Brain pericyte (primary cell): ENCODE data around the gene FAM89A.
"Not testable (repeated sequence)": the region's sequence is repeated elsewhere in the genome, so short reads cannot be mapped to it uniquely, and the experiment has no call there.

Source experiments
- DNase-seq: peaks from one replicate; pipeline ENCODE4 v3.0.0-alpha.2; 2012; ENCODE audit warnings: low read depth, low spot score

The FAM89A gene

GRCh38 chr1:231032963-231033362 lies 7.1 kb downstream of the FAM89A start:
- no peak for DNase-seq

GRCh38 chr1:231029841-231030240 lies 10.2 kb downstream of the FAM89A start:
- no peak for DNase-seq

GRCh38 chr1:231029247-231029646 lies 10.8 kb downstream of the FAM89A start:
- not testable (repeated sequence) for DNase-seq

- no peak for DNase-seq
These were observed 11.4 kb downstream of the FAM89A start for GRCh38 chr1:231028682-231029081.

- DNase-seq: no peak
These were observed 12.1 kb downstream of the FAM89A start for GRCh38 chr1:231027971-231028370.

GRCh38 chr1:231027136-231027925 lies 12.7 kb downstream of the FAM89A start:
- DNase-seq: no peak

- no peak for DNase-seq
These were observed 13.5 kb downstream of the FAM89A start for GRCh38 chr1:231026576-231026975.

- DNase-seq: no peak
These were observed 16.9 kb downstream of the FAM89A start for GRCh38 chr1:231023150-231023549.

- DNase-seq: not testable (repeated sequence)
These were observed 17.5 kb downstream of the FAM89A start for GRCh38 chr1:231022543-231022942.

- no peak for DNase-seq
These were observed 18.5 kb downstream of the FAM89A start for GRCh38 chr1:231021540-231022031.

- DNase-seq: no peak
These were observed 19.2 kb downstream of the FAM89A start for GRCh38 chr1:231020816-231021215.

GRCh38 chr1:231020139-231020601 lies 19.9 kb downstream of the FAM89A start:
- no peak for DNase-seq

GRCh38 chr1:231019711-231020110 lies 20.3 kb downstream of the FAM89A start:
- no peak for DNase-seq

- DNase-seq: no peak
These were observed 23.1 kb downstream of the FAM89A start for GRCh38 chr1:231016966-231017365.

- no peak for DNase-seq
These were observed 23.8 kb downstream of the FAM89A start for GRCh38 chr1:231016234-231016633.

GRCh38 chr1:231013391-231014015 lies 26.6 kb downstream of the FAM89A start:
- DNase-seq: no peak

- DNase-seq: no peak
These were observed 28.1 kb downstream of the FAM89A start for GRCh38 chr1:231011963-231012362.

- no peak for DNase-seq
These were observed 28.7 kb downstream of the FAM89A start for GRCh38 chr1:231011360-231011759.

- not testable (repeated sequence) for DNase-seq
These were observed 32.5 kb downstream of the FAM89A start for GRCh38 chr1:231007535-231007934.

GRCh38 chr1:231001892-231002291 lies 38.2 kb downstream of the FAM89A start:
- DNase-seq: no peak

GRCh38 chr1:231000639-231001038 lies 39.4 kb downstream of the FAM89A start:
- DNase-seq: no peak

- DNase-seq: no peak
These were observed 39.9 kb downstream of the FAM89A start for GRCh38 chr1:231000201-231000600.

GRCh38 chr1:230994860-230995259 lies 45.2 kb downstream of the FAM89A start:
- no peak for DNase-seq
